Measurements from ENCODE around the gene NF1. TPM values are rescaled to one million over a fixed set of nuclear protein-coding genes. Genes with fewer than 3 reads are reported as not detected.

The NF1 gene
- total RNA-seq, 2 donors from 2014 or later: 62.3 to 68.0 TPM

- intact Hi-C loops (cut with DNase I): no loop called here
- Histone ChIP-seq H3K27ac (no peak overlapping the region), H3K36me3 (no peaks in the 10 kb centered on the region), H3K4me3 (no peak overlapping the region), H3K27me3 (replicated peaks; ENCODE audit: insufficient read depth) (no peaks in the 10 kb centered on the region), H3K4me1 (replicated peaks) (no peaks in the 10 kb centered on the region), H3K9me3 (no peaks in the 10 kb centered on the region)
- 84% methylated on average over 3 of the region's 3 CpGs for WGBS
- TF ChIP-seq POLR2A (IDR thresholded peaks at IDR 0.05): no peak
- no peak for TF ChIP-seq POLR2AphosphoS5 (IDR thresholded peaks at IDR 0.05)
- TF ChIP-seq CTCF (IDR thresholded peaks at IDR 0.05): no peak
- DNase-seq (ENCODE audit: low spot score): no peak
Measured at GRCh38 chr17:31294231-31294630, 199.5 kb downstream of the NF1 start.

GRCh38 chr17:31294820-31295488 lies 200.2 kb downstream of the NF1 start:
- 89% methylated on average over 3 of the region's 3 CpGs for WGBS
- intact Hi-C loops (cut with DNase I): no loop called here
- Histone ChIP-seq H3K36me3 (no peaks in the 10 kb centered on the region), H3K27me3 (replicated peaks; ENCODE audit: insufficient read depth) (no peaks in the 10 kb centered on the region), H3K4me3 (no peak overlapping the region), H3K4me1 (replicated peaks) (no peaks in the 10 kb centered on the region), H3K27ac (no peak overlapping the region), H3K9me3 (no peaks in the 10 kb centered on the region)
- no peak for TF ChIP-seq CTCF (IDR thresholded peaks at IDR 0.05)
- TF ChIP-seq POLR2A (IDR thresholded peaks at IDR 0.05): no peak
- no peak for TF ChIP-seq POLR2AphosphoS5 (IDR thresholded peaks at IDR 0.05)
- no peak for DNase-seq (ENCODE audit: low spot score)

DNA sequence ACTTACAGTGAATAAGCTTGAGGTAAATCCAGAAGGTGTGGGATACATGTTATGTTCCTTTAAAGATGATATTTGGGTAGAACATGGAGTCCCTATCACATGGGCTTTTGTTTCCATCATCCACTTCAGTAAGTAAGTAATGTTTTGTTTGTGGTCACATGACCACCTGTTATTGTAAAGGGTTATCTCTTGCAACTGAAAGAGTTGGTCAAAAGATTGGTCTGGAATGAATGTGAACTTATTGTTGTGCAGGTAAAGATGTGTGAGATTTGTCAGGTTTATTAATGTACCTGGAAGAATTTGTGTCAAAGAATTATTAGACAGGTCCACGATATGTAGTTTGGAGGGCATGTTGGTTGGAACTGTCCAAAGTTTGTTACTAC lies 200.7 kb downstream of the NF1 start:
- no peaks in the 10 kb centered on the region for H3K9me3 ChIP-seq
- H3K36me3 ChIP-seq: no peaks in the 10 kb centered on the region
- TF ChIP-seq CTCF (IDR thresholded peaks at IDR 0.05) (no peak), POLR2A (IDR thresholded peaks at IDR 0.05) (no peak), POLR2AphosphoS5 (IDR thresholded peaks at IDR 0.05) (no peak)
- H3K27me3 ChIP-seq (replicated peaks; ENCODE audit: insufficient read depth): no peaks in the 10 kb centered on the region
- no peak for DNase-seq (ENCODE audit: low spot score)
- H3K4me3 ChIP-seq: no peak overlapping the region
- intact Hi-C loops (cut with DNase I): no loop called here
- H3K27ac ChIP-seq: no peak overlapping the region
- WGBS: 68% methylated on average over 1 of the region's 1 CpG
- no peaks in the 10 kb centered on the region for H3K4me1 ChIP-seq (replicated peaks)

DNA sequence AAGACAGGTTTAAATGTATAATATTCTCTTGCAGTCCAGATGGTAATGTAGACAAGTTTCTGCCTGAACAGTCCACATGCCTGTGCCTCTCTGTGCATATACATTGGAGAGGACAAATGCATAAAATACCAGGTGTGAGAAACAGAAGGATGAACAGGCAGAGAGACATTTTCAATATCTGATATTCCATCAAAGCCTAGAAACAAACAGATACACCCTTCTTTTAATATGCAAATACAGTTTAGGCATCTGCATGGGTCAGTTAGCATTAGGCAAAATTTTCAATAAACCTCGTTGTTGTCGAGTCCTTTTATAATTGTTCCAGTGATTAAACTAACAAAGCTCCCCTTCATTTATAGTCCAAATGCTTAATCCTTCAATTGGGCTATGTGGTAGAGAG lies 201.4 kb downstream of the NF1 start:
- 66% methylated on average over 2 of the region's 2 CpGs for WGBS
- Histone ChIP-seq H3K9me3 (no peaks in the 10 kb centered on the region), H3K4me3 (no peak overlapping the region), H3K27me3 (replicated peaks; ENCODE audit: insufficient read depth) (no peaks in the 10 kb centered on the region), H3K36me3 (no peaks in the 10 kb centered on the region), H3K4me1 (replicated peaks) (no peaks in the 10 kb centered on the region), H3K27ac (no peak overlapping the region)
- no peak for TF ChIP-seq CTCF (IDR thresholded peaks at IDR 0.05)
- no peak for TF ChIP-seq POLR2AphosphoS5 (IDR thresholded peaks at IDR 0.05)
- no peak for TF ChIP-seq POLR2A (IDR thresholded peaks at IDR 0.05)
- intact Hi-C loops (cut with DNase I): no loop called here
- no peak for DNase-seq (ENCODE audit: low spot score)

GRCh38 chr17:31297090-31297489 lies 202.3 kb downstream of the NF1 start, which contains the start of gene OMG:
Gene OMG, minus strand, starts transcription at chr17:31297239. Its CDS starts 908 bp downstream, at chr17:31296331.
- intact Hi-C loops (cut with DNase I): no loop called here
- H3K27me3 ChIP-seq (replicated peaks; ENCODE audit: insufficient read depth): no peaks in the 10 kb centered on the region
- TF ChIP-seq CTCF (IDR thresholded peaks at IDR 0.05) (no peak), POLR2AphosphoS5 (IDR thresholded peaks at IDR 0.05) (no peak), POLR2A (IDR thresholded peaks at IDR 0.05) (no peak)
- H3K27ac ChIP-seq: no peak within 1 kb of the TSS
- H3K4me3 ChIP-seq: no peak within 1 kb of the TSS
- no peaks in the 10 kb centered on the region for H3K36me3 ChIP-seq
- H3K4me1 ChIP-seq (replicated peaks): no peaks in the 10 kb centered on the region
- no peaks in the 10 kb centered on the region for H3K9me3 ChIP-seq
- WGBS: 93% methylated on average over 7 of the region's 7 CpGs
- DNase-seq (ENCODE audit: low spot score): no peak

Data from prostate gland (tissue), 2 donors.